GM10266 (cell line): ENCODE measurements around the gene SNX20.

Experiments used
- DNase-seq: peaks from one replicate; pipeline ENCODE4 v3.0.0; 2012; ENCODE audit errors: extremely low spot score
- TF ChIP-seq, protein P1 (sequence below): IDR thresholded peaks from 2 replicates; pipeline ENCODE4 v1.5.1; 2012; ENCODE audit warnings: mild to moderate bottlenecking, low read depth; ENCODE audit not compliant: control insufficient read depth, insufficient read depth; ENCODE audit errors: missing control alignments

The SNX20 gene

DNA sequence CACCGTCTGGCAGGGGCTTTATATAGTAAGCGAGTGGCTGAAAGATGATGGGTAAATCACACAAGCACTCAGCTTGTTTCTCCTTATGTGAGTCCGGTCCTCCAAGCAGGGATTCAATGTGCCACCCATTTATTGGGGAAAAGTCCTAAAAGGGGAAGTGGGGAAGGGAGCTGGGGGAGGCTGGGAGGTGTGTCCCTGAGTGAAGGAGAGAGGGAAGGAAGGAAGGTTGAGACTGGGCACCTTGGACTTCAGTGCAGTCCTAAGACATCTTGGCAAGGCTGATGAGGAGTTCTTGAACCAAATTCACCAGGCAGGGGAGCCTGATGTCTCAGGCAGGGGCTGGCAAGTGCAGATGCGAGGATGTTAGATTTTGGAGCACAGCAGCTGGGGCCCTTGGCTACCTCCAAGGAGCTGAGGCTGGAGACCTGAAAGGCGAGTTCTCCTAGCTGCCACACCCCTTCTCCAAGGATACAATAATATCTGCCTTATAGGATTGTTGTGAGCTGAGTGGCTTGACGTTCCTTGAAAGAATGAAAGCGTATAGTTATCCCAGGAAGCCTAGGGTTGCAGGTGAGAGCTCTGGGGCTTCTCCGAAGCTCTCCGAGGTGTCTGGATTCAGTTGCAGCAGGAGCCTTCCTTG, 37.8 kb upstream of the SNX20 start:
- no peak for DNase-seq
- TF ChIP-seq, protein P1, sequence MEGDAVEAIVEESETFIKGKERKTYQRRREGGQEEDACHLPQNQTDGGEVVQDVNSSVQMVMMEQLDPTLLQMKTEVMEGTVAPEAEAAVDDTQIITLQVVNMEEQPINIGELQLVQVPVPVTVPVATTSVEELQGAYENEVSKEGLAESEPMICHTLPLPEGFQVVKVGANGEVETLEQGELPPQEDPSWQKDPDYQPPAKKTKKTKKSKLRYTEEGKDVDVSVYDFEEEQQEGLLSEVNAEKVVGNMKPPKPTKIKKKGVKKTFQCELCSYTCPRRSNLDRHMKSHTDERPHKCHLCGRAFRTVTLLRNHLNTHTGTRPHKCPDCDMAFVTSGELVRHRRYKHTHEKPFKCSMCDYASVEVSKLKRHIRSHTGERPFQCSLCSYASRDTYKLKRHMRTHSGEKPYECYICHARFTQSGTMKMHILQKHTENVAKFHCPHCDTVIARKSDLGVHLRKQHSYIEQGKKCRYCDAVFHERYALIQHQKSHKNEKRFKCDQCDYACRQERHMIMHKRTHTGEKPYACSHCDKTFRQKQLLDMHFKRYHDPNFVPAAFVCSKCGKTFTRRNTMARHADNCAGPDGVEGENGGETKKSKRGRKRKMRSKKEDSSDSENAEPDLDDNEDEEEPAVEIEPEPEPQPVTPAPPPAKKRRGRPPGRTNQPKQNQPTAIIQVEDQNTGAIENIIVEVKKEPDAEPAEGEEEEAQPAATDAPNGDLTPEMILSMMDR: no peak

DNA sequence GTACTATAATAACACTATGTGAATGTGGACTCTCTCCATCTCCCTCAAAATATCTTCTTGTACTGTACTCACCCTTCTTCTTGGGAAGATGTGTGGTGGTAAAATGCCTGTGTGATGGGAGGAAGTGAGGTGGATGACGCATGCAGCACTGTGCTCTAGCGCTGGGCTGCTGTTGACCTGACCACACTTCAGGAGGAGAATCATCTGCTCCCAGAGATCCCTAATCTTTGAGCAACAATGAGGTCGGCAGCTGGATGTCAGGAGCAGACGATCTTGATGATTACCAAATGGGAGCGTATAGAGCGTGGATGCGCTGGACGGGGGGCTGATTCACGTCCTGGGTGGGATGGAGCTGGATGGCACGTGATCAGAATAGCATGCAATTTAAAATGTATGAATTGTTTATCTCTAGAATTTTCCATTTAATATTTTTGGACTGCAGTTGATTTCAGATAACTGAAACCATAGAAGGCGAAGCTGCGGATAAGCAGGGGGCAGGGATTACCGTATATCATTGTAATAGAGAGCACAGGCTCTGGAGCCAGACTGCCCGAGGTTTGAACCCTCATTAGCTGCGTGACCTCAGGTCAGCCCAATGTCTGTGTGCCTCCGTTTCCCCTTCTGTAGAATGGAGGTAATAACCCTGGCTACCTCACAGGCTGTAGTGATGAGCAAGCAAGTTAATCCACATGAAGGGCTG, 37.1 kb upstream of the SNX20 start:
- TF ChIP-seq, protein P1: no peak
- DNase-seq: no peak

DNA sequence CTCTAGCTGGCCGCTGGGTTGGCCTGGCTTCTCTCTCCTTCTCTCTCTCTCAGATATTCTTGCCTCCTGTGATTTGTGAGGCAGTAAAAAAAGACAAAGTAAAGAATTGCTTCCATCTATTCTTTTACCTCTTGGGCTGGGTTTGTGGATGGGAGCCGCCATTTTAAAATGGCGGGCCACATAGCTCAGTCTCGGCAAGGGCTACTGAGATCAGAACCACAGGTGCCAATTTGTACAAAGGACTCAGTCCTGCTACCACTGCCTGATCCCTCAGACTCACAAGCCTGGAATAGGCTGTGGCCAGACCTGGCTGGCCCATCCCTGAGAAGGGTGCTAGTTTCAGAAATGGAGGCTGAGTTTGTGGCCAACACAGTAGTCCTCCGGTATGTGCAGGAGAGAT, 36.4 kb upstream of the SNX20 start:
- TF ChIP-seq, protein P1: no peak
- no peak for DNase-seq

DNA sequence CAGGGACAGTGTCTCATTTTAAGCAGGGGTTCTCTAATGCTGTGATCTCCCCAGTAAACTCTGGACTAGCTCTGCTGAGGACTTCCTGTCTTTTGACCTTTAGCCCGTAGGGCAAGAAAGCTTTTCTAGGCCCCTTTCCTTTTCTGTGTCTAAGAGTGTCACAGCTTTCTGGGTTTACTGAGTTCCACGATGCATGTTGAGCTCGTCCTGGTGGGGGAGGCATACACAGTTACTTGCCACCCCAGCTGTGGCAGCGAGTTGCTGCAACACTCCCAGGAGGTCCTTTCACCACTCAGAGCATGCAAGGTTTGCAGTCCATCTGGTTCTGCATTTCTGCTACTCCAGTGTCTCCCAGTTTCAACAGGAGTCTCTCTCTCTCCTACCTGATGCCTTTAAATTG, 36.0 kb upstream of the SNX20 start:
- TF ChIP-seq, protein P1: no peak
- no peak for DNase-seq

- no peak for DNase-seq
- TF ChIP-seq, protein P1: no peak
Observed at GRCh38 chr16:50712956-50713355, 31.8 kb upstream of the SNX20 start.

DNA sequence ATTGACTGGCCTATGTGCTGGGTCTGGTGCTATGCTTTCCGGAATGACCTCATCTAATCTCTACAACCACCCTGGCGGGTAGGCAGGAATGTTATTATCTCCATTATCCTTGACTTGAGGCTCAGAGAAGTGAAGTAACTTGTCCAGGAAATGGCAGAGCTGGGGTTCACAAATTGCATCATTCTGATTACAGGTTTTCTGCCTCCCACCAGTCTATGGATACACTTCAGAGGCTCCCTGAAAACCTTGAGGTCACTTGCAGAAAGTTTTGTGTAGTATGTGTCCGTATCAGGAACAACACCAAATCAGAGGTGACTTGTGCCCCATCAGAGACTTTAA, 31.4 kb upstream of the SNX20 start:
- TF ChIP-seq, protein P1: no peak
- DNase-seq: no peak

DNA sequence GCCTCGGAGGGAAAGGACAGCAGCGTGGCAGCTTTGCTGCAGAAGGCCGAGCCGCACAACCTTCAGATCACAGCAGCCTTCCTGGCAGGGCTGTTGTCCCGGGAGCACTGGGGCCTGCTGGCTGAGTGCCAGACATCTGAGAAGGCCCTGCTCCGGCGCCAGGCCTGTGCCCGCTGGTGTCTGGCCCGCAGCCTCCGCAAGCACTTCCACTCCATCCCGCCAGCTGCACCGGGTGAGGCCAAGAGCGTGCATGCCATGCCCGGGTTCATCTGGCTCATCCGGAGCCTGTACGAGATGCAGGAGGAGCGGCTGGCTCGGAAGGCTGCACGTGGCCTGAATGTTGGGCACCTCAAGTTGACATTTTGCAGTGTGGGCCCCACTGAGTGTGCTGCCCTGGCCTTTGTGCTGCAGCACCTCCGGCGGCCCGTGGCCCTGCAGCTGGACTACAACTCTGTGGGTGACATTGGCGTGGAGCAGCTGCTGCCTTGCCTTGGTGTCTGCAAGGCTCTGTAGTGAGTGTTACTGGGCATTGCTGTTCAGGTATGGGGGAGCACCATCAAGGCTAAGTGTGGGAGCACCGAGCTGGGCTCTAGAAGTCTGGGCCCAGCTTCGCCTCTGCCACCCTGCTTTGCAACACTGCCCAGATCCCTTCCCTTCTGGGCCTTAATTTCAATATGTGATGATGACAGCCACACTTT, 30.9 kb upstream of the SNX20 start:
- DNase-seq: no peak
- TF ChIP-seq, protein P1: no peak
